Activated CD8-positive, alpha-beta memory T cell treated with anti-CD3 and anti-CD28 coated beads for 48 hours (primary cell): ENCODE measurements around the gene NBPF9.
"Not testable (repeated sequence)": the region's sequence is repeated elsewhere in the genome, so short reads cannot be mapped to it uniquely, and the experiment has no call there.

Experiments
- DNase-seq, 3 experiments: peaks; one replicate each; pipeline ENCODE4 v3.0.0-alpha.2; 2020; ENCODE audit warnings: low read depth in 2 of 3, low spot score in 2 of 3

NBPF9 gene, protein sequence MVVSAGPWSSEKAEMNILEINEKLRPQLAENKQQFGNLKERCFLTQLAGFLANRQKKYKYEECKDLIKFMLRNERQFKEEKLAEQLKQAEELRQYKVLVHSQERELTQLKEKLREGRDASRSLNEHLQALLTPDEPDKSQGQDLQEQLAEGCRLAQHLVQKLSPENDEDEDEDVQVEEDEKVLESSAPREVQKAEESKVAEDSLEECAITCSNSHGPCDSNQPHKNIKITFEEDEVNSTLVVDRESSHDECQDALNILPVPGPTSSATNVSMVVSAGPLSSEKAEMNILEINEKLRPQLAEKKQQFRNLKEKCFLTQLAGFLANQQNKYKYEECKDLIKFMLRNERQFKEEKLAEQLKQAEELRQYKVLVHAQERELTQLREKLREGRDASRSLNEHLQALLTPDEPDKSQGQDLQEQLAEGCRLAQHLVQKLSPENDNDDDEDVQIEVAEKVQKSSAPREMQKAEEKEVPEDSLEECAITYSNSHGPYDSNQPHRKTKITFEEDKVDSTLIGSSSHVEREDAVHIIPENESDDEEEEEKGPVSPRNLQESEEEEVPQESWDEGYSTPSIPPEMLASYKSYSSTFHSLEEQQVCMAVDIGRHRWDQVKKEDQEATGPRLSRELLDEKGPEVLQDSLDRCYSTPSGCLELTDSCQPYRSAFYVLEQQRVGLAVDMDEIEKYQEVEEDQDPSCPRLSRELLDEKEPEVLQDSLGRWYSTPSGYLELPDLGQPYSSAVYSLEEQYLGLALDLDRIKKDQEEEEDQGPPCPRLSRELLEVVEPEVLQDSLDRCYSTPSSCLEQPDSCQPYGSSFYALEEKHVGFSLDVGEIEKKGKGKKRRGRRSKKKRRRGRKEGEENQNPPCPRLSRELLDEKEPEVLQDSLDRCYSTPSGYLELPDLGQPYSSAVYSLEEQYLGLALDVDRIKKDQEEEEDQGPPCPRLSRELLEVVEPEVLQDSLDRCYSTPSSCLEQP (N-terminal part only)

DNA sequence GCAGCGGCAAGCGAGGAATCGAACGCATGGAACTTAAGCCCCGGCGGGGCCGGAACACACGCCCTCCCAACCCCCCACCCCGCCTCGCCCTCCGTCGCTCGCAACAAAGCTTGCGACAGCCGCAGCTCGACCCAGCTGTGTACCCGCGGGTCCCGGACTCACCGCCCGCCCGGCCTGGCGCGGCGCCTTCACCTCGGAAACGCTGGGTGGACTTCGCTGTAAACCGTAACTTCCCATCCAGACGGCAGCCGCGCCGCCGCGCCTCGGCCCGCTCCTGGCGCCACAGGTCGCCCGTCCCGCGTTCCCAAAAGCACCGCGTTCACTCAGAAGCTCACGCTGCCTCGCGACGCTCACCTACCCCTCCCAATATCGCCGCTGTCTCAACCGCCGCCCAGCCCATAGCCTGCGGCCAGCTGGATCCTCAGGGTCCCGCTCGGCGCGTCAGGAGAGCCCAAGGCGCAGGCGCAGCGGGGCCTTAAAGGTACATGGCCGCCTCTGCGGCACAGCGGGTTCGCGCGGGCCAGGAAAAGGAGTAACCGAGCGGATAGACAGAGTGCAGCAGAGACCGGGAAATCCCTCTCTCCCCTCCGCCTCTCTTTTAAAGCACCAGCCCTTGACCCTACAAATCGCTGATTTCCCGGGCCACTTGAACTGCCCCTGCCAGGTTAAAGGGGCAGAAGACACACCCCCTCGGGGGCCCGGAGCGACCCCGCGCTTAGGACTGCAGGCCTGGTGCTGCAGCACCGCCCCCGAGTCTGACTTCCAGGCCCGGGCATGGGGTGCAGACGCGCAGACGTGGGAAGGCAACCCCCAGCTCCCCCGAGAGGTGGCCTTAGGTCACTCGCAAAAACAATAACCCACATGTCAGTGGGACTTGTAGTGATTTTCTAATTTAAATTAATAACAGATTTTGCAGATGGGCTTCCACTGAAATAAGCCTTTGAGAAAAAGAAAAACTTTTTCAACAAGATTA is at the start of gene NBPF9:
TSS of gene NBPF9 (minus strand) at position 443 of the 973 bp plus-strand sequence. CDS start 21,412 bp downstream, outside the sequence.
- DNase-seq, result peak in 2 of 3 experiments; percentile 3 to 6

DNA sequence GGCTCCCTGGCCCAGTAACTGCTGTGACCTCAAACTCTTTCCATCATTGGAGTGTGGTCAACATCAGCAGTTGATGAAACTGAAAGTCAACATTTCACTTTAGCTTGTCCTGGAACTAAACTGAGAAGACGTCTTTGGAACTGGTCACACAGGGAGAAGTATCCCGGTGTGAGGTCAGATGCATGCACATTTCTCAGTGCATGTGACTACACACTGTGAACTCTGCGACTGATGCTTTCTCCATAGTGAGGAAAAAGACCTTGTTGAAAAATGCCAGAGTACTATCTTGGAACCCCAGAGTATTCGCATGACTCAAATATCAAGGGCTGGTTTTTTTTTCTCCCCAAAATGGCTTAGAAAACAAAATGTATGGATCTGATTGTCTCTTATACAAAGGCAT is 46.6 kb upstream of the NBPF9 start:
- DNase-seq, result not testable (repeated sequence)

DNA sequence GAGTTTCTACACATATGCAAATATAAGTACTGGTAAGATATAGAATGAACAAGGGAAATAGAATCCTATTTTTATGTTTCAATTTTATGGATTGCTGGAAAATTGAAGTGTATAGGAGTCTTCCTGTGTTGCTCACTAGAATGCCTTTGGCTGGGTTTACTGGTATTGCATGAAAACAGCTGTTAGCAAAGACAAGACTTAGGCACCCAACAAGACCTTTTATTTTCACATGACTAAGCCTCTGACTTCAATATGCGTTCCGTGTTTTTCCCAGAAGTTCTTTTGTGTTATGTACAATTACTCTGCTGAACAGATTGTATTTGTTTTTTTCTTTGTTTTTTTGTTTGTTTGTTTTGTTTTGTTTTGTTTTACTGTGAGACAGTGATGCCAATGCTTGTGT is 34.2 kb upstream of the NBPF9 start:
- DNase-seq, result not testable (repeated sequence)

DNA sequence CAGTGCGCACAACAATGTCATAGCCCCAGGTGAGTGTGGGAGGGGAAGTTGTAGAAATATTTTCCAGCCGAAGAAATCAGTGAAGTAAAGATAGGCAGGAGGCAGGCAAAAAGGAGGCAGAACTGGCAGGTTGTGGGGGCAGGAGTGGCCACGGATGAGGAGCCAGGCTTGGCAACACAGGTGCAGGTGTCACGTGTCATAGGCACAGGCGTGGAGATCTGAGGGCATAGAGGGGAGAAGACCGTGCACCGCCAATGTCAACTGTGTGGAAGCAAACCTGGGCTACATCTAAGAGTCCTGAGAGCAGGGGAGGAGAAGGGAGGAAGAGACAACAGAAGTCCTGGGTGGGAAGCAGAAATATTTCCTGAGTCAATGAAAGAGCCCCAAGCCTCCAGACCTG is 27.6 kb upstream of the NBPF9 start:
- DNase-seq, result not testable (repeated sequence)

DNA sequence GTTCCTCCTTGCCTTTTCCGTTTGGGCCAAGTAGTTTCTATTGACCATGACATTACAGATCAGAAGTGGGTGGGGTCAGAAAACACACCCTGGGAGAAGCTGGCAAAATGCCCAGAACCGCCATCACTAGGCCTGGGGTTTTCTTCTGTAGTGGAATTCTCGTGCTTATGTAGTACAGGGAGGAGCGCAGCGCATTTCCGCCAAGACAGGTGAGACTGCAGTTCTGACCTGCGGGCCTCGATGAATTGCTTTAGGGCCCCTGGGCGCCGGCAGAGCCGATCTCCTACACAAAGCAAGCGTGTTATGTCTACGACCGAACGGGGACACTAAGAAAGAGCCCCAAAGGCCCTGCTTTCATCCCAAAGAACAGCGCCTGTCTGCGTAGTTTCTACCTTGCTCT is 25.9 kb upstream of the NBPF9 start:
- DNase-seq, result not testable (repeated sequence)

DNA sequence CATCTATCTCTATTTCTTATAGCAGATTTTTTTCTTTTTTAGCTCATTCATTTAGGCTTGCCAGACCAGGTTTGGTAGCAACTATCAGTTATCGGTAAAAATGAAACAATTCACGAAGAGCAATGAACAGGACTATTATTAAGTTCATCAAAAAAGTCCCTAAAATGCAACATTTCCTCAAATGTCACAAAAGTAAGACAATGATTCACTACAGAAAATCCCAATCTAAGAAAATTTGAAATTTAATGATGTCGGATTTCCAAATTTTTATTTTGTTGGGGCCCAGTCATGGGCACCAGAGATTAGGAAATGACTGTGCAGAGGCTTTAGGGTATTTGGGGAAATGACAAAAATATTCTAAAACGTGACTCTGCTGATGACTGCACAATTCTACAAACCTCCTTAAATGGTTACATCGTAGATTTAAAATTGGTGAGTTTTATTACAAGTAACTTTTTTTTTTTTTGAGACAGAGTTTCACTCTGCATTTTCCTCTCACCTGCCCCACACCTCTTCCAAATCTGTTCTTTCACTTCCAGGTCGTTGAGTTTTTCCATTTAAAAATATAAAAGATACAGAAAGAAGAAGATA is 23.3 kb upstream of the NBPF9 start:
- DNase-seq, result not testable (repeated sequence)

DNA sequence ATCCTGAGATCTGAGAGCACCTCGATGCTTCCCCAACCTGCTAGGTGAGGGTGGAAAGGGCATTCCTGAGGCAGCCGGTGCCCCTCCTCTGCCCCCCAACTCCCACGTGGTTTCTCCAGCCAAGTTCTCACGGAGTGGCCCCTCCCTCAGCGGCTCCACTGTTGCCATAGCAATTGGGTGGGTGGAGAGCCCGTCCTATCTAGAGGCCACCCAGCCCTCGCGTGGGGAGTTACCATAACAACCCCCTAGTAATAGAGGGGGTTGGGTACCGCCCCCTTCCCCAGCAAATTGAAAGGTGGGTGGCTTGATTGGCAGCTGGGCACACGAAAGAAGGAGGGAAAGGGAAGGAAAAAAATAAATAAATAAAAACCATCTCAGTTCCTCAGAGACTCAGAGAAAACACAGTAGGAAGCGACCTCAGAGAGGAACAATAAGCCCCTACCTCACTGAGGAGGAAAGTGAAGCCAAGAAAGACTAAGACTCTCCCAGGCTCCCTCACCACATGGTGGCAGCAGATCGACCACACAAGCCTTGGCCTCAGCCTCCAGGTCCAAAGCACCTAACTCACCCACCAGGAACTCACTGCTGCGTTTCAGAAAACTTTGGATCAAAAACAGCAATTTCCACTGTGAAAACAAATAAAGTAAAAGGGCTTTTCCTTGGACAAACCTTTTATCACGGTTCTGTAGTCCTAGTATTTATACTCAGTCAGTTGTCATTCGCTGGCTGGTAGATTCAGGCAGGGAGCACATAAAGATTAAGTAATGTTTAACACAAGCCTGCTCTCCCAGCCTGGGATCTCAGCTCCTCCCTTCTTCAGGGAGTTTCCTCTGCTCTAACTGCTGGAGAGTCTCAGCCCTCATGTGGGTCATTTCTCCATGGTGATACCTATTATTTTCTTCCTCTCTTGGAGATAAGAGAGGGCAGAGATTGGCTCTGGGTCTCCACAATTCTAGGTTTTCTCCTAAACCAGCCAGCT is 20.9 kb upstream of the NBPF9 start:
- not testable (repeated sequence) for DNase-seq

DNA sequence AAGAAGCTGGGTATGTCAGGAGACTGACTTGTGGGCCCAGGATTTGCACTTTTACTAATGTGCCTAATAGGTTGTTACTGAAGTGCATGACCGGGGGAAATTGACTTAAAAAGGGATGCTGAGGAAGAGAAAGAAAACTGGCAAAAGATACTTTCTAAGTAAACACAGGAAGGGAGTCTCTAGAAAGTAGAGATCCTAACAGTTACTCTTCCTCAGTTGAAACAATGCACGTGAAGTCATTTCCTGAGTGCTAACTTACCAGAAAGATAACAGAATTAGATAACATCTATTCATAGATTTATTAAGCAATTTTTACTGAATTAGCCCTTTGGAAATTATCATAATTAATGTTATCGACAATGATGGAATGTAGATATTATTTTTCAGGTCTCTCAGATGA is 9.5 kb upstream of the NBPF9 start:
- not testable (repeated sequence) for DNase-seq

DNA sequence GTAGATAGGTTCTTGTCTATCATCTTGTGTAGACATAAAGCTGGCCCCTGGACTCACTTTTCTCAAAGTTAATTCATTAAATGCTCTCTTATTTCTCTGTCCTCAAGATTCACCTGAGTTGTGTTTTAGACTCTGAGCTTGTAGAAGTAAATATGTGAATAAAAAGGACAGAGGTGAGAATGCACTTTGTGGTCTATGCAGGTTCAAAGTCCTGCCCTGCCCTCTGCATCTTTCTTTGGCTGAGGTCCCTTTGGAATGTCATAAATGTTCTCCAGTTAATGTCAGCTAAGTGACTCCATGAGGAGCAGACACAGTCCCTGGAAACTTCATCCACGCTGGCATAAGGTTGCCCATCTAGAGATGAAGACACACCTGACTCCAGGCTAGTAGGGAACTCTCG is 7.0 kb upstream of the NBPF9 start:
- not testable (repeated sequence) for DNase-seq

DNA sequence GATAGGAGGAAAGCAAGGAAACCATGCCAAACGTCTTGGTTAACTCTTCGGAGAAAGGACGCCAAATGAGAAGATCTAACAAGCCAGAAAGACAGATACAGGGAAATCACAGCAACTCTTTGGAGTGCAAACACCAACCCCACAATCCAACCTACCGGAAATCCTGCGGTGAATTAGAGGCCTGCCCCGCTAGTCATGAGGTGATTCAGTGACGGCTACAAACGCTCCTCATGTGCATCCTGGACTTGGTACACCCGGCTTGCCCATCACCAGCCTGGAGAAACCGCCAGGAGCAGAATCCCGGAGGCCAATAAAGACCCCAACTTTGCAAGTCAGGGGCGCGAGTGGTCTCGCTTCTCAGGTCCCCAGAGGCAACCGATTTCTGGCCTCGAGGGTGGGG is 777 bp downstream of the NBPF9 start:
- DNase-seq, result not testable (repeated sequence)

DNA sequence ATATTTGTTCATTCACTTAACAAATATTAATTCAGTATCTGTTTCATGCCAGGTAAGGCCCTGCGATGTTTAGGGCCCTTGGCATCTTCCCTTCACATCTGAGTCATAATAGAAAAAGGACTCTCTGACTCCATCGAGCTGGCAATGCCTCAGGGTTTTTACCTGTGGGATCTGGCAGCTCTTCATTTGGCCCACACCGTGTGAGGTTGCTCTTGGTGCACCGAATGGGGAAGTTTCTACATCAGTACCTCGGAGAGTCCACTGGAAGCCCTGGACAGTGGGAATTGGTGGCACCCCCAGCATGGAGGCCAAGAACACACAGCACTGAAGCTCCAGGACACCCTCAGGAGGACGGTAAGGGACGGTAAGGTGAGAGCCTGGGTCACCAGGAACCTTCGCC is 5.1 kb downstream of the NBPF9 start:
- not testable (repeated sequence) for DNase-seq

DNA sequence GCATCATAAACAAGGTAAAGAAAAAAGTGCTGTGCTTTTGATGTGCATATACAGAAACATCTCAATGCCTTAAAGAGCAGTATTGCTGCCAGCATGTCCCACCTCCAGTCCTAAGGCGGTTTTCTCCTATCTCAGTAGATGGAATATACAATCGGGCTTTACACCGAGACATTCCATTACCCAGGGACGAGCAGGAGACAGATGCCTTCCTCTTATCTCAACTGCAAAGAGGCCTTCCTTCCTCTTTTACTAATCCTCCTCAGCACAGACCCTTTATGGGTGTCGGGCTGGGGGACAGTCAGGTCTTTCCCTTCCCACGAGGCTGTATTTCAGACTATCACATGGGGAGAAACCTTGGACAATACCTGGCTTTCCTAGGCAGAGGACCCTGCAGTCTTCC is 10.2 kb downstream of the NBPF9 start:
- not testable (repeated sequence) for DNase-seq

DNA sequence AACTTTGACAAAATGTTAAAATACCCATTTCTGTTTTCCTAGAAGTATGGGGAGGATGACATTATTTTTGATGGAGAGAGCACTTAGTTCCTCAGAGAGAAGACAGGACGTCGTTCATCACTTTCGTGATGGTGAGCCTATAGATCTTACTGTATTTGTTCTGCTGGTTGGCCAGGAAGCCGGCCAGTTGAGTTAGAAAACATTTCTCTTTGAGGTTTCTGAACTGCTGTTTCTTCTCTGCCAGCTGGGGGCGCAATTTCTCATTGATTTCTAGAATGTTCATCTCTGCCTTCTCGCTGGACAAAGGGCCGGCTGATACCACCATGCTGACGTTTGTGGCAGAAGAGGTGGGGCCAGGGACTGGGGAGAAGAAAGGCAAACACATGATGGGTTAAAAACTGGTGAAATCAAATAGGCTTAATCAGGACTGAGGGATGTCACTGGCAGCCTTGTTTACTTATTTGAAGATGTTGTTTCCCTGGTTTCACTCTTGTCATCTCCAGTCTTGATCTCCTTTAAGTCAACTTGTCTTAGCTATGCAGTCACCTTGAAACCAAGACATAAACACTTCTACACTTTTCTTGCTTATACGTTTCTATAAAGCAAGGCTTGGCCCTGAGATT is 27.7 kb downstream of the NBPF9 start:
- DNase-seq, result not testable (repeated sequence)

DNA sequence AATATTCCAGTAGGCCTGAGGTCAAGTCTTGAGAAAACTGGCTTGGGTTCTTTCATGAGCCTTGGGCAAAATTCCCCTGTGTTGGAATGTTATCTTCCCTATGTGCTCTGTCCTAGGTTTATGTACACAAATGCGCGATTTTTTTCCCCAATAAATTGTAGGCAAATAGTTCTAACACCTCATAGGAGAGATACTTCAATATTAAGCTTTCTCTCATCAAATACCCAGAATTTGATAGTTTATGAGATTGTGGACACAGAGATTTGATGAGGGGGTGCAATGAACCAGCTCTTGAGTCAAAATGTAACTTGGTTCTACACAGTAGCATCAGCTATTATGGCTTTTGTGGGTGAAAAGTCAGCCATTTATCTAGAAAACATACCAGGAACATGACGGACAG is 38.7 kb downstream of the NBPF9 start:
- not testable (repeated sequence) for DNase-seq

DNA sequence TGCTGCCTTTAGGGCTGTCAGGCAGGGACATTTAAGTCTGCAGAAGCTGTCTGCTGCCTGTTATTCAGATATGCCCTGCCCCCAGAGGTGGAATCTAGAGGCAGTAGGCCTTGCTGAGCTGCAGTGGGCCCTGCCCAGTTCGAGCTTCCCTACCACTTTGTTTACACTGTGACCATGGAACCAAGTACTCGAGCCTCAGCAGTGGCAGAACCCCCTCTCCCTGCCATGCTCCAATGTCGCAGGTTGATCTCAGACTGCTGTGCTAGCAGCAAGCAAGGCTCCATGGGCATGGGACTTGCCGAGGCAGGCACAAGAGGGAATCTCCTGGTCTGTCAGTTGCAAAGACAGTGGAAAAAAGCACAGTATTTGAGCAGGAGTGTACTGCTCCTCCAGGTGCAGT is 60.3 kb downstream of the NBPF9 start:
- not testable (repeated sequence) for DNase-seq

DNA sequence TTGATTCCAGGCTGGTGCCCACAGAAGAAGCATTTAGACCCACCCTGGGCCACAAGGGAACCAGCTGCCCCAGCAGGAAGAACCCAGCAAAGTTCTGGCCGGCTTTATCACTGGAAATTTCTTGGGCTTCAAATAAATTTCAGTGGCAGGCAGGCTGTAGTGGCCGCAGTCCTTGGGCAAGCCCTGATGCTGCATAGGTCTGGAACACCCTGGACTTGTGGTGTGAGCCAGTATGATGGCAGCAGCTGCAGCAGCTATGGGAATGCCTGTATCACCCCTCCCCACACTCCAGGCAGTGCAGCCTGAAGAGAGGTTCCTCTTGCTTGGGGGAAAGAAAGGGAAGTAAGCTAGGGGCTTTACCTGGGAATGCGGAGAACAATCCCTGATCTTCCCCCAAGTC is 69.4 kb downstream of the NBPF9 start:
- DNase-seq, result not testable (repeated sequence)

DNA sequence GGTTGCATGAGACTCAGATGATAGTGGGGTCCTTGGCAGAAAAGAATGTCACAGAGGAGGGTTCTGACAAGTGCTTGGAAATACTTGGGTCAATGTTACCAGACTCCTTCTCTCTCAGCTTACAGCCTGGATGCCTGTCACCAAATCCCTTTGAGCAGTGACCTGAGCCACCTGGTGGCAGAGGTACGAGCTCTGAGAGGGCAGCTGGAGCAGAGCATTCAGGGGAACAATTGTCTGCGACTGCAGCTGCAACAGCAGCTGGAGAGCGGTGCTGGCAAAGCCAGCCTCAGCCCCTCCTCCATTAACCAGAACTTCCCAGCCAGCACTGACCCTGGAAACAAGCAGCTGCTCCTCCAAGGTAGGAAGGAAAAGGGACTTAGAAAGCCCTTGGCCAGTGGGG is 79.0 kb downstream of the NBPF9 start:
- DNase-seq, result not testable (repeated sequence)

DNA sequence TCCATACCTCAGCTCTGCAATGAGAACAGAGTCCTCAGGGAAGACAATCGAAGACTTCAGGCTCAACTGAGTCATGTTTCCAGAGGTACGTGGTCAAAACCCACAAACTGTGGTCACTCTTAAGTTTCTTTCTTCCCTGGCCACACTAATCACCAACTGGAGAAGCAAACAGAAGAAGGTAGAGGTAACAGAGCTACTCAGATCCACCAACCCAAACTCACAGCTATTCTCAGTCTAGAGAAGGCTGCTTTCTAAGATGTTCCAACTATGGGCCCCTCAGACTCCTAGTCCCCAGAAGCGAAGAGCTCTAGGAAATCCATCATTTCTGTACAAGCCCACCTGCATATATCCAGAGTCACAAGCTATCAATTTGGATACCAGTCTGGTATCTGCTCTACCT is 84.8 kb downstream of the NBPF9 start:
- DNase-seq, result not testable (repeated sequence)
